ENCODE results near the gene FYTTD1. TPM values are rescaled to one million over a fixed set of nuclear protein-coding genes. Genes with fewer than 3 reads are reported as not detected.

Gene FYTTD1
- total RNA-seq, 1 experiment from 2014 or later: 75.2 TPM

DNA sequence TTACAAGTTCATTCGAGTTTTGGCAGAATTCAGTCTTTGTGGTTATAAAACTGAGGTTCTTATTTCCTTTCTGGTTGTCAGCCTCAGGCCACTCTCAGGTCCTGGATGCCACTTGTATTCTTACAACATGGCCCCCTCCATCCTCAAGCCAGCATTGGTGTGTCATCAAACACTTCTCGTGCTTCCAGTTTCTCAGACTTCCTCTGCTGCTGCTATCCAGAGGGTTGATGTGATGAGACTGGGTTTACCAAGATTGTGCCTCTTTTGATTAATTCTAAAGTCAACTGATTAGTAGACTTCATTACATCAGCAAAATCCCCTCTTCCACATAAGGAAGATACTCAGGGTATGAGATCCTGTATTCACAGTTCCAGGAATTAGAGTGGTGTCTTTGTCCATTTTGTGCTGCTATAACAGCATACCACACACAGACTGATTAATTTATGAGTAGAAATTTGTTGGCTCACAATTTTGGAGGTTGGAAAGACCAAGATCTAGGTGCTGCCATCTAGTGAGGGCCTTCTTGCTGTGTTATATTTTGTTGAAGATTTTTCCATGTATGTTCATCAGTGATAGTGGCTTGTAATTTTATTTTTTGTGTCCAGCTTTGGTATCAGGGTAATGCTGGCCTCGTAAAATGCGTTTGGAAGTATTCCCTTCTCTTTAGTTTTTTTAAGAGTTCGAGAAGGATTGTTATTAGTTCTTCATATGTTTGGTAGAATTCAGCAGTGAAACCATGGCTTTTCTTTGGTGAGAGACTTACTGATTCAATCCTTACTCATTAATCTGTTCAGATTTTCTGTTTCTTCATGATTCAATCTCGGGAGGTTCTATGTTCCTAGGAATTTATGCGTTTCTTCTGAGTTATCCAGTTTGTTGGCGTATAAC lies 52.5 kb downstream of the FYTTD1 start:
- DNase-seq: no peak
- no peak overlapping the region for H3K4me3 ChIP-seq
- H3K9me3 ChIP-seq: no peaks in the 10 kb centered on the region
- no peaks in the 10 kb centered on the region for H3K27me3 ChIP-seq
- H3K36me3 ChIP-seq: no peaks in the 10 kb centered on the region

DNA sequence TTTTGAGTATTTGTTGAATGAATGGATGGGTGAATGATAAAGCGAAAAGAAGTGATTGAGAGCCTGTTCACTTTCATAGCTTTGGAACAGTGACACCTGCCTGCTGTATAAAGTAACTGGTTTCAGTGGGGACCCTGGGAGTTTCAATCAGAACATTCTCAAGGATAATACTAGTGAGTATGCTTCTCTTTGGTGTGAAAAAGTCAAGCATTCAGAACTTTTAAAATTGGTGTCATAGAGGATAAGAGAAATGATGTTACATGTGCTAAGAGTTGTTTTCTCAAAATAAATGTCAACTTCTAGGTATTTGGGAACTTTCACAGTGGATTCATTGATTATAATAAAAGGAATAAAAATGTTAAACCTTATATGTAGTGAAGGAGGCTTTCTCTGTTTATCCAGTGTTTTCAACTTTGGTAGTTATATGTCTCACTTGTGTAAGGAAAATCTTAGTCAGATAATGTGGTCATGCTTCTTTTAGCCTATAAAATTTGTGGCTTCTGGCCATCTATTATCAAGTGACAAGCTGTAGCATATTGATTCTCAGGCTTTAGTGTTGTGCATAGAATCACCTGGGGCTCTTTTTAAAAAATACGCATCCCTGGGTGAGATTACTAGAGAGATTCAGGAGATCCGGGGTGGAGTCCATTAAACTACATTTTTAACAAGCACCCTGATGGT lies 53.2 kb downstream of the FYTTD1 start:
- H3K9me3 ChIP-seq: no peaks in the 10 kb centered on the region
- no peaks in the 10 kb centered on the region for H3K36me3 ChIP-seq
- no peak overlapping the region for H3K4me3 ChIP-seq
- no peaks in the 10 kb centered on the region for H3K27me3 ChIP-seq
- no peak for DNase-seq

DNA sequence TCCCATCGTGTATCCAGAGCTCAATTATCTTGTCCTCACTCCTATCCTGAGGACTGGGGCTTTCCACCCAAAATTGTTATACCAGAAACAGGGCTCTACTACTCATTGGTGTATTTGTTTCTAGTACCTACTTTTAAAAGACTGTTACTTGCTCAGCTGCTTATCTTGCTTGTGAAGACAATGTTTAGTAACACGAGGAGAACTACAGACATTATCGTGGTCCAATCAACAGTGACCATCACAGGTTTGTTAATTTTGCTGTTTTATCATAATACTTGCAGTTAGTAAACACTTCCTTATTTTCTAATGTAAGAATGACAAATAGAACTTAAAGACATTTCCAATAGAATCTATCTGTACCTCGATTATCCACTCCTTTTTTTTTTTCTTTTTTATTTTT lies 54.8 kb downstream of the FYTTD1 start:
- Histone ChIP-seq H3K36me3 (no peaks in the 10 kb centered on the region), H3K9me3 (no peaks in the 10 kb centered on the region), H3K4me3 (no peak overlapping the region), H3K27me3 (no peaks in the 10 kb centered on the region)
- DNase-seq: no peak

DNA sequence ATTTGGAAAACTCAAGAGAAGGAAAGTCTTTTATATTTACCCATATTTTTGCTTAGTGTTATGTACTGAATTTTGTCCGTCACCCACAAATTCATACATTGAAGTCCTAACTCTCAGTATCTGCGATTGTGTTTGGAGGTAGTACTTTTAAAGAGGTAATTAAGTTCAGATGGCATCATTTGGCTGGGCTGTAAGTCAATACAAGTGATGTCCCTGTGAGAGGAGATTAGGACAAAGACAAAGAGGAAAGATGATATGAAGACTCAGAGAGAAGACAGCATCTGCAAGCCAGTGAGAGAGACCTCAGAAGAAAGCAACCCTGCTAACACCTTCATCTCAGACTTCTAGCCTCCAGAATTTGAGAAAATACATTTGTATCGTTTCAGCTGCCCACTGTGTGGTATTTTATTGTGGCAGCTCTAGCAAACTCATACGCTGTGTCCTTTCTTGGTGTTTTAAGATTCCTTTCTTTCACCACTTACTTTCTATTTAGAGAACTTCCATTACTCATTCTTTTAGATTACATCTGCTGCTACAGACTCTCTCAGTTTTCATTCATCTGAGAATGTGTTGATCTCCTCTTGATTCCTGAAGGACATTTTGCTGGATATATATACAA lies 58.4 kb downstream of the FYTTD1 start:
- no peak overlapping the region for H3K4me3 ChIP-seq
- no peaks in the 10 kb centered on the region for H3K36me3 ChIP-seq
- no peaks in the 10 kb centered on the region for H3K9me3 ChIP-seq
- DNase-seq: no peak
- H3K27me3 ChIP-seq: no peaks in the 10 kb centered on the region

DNA sequence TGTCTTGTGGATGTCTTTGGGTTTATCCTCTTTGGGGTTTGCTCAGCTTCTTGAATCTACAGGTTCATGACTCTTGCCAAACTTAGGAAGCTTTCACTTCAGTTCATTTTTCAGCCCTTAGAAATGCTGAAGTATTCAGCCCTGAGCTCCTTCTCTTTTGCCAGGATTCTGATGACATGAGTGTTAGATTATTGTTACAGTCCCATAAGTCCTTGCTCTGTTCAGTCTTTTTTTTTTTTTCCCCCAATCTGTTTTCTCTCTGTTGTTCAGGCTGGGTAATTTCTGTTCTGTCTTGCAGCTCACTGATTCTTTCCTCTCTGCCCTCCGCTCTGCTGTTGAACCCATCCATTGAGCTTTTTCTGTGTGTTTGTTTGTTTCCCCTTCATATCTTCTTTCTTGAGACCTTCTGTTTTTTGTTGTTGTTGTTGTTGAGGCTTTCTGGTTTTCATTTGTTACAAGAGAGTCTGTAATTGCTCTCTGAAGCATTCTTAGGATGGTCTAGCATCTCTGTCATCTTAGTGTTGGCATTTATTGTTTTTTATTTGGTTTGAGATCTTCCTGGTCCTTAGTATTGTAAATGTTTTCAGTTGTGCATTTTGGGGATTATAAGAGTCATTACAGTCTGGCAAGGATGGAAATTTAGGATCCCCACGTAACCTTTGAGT lies 59.8 kb downstream of the FYTTD1 start:
- Histone ChIP-seq H3K4me3 (no peak overlapping the region), H3K9me3 (no peaks in the 10 kb centered on the region), H3K27me3 (no peaks in the 10 kb centered on the region), H3K36me3 (no peaks in the 10 kb centered on the region)
- DNase-seq: no peak

DNA sequence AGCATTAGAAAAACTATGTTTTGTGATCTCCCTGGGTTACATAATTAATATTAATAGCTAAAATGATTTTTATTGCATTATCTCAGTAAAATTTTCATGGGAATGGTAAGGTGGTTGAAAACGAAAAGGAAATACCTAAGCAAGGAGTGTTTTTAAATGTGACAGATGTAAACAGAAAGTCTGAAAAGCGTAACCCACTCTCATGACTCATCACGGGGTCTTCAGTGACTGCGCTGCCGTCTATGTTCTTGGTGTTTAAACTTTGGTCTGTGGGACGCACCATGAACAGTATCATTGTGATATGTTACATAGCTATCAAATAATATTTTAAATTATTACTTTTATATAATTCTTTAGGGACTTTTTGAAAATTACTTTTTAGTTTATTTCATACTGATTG lies 61.2 kb downstream of the FYTTD1 start:
- no peaks in the 10 kb centered on the region for H3K9me3 ChIP-seq
- no peaks in the 10 kb centered on the region for H3K27me3 ChIP-seq
- H3K36me3 ChIP-seq: no peaks in the 10 kb centered on the region
- DNase-seq: no peak
- no peak overlapping the region for H3K4me3 ChIP-seq

DNA sequence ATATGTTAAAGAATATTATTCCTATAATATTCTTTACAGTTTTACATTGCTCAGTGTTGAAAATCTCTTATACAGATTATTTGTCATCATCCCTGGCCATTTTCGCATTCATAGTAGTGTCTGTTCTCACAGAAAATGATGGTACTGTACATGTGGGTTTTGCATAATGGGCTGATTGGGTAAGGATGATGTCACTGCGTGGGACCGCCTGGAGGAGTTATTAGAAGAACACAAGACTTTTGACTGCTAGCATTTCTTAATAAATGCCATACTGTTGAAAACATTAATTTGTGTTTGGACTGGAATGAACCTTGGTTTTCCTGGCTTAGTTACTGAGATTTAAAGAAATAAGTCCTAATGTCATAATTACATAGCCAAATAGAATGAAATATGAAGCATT lies 61.7 kb downstream of the FYTTD1 start:
- no peaks in the 10 kb centered on the region for H3K27me3 ChIP-seq
- DNase-seq: peak; percentile 73
- H3K9me3 ChIP-seq: no peaks in the 10 kb centered on the region
- no peak overlapping the region for H3K4me3 ChIP-seq
- no peaks in the 10 kb centered on the region for H3K36me3 ChIP-seq

DNA sequence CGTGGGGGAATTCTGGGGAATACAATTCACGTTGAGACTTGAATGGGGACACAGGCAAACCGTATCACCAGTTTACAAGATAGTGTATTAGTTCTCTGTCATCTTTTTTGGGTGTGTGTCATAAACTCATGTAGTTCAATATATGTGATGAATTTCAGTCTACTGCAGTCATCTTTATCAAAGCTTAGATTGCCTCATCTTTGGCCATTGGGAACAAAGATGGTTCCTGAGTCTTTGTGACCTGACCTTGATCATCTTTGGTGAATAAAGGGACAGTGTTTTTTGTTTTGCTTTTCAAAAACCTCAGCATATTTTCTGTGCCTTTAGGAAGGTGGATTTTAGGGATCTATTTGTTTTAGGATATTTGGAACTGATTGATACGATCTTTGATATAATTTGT lies 64.7 kb downstream of the FYTTD1 start:
- Histone ChIP-seq H3K27me3 (no peaks in the 10 kb centered on the region), H3K36me3 (no peaks in the 10 kb centered on the region; the same call in 1 of the 2 replicates), H3K4me3 (no peak overlapping the region), H3K9me3 (no peaks in the 10 kb centered on the region)
- no peak for DNase-seq

DNA sequence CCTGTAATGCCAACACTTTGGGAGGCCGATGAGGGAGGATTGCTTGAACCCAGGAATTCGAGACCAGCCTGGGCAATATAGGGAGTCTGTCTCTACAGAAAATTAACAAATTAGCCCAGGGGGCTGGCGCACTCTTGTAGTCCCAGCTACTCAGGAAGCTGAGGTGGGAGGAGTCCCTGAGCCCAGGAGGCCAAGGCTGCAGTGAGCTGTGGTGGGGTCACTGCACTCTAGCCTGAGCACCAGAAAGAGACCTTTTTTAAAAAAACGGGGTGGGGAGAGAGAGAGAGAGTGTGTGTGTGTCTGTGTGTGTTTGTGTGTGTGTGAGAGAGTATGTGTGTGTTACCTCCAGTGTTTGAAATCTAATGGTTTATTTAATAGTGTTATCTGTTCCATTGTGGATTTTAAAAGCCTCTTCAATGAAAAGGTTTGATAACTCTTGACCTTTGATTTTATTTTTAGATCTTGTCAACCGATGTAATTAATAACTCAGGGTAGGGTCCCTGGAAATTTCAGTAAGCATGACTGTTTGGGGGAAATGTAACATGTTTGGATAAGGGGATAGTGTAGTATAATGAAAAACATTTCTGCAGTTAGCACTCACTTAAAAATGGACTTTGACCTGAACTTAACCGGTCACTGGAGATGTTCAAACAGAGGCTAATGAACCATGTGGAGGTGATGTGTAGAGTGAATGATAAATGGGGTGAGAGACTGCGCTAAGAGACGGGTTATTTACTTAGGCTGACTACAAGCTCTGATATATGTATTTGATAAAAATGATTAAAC lies 71.1 kb downstream of the FYTTD1 start:
- H3K9me3 ChIP-seq: no peaks in the 10 kb centered on the region
- no peak for DNase-seq
- no peaks in the 10 kb centered on the region for H3K27me3 ChIP-seq
- no peak overlapping the region for H3K4me3 ChIP-seq
- peaks cover 18% of the 10 kb centered on the region for H3K36me3 ChIP-seq

DNA sequence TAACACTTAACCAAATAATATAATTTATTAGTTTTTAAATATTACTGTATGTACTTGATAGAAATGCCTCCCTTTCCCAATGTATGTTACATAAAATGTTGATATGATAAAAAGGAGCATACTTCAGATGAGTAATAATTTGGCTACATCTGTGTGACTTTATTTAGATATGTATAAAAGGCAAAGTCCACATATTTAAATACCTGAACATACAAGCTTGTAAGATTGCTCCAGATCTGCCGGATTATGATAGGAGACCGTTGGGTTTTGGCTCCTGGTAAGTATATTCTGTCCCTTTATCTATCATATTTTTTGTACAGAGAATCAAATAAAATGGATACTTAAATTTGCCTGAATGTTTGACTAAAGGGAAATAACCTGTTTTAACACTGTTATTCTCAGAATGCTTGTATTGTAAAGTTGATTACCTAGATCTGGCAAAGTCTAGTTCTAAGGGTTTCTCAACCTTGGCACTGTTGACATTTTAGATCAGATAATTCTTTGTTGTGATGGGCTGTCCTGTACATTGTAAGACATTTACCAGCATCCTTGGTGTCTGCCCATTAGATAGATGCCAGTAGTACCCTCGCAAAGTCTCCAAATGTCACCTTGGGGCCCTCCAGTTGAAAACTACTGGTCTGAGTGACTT lies 79.8 kb downstream of the FYTTD1 start:
- Histone ChIP-seq H3K36me3 (peaks cover 50% of the 10 kb centered on the region), H3K27me3 (no peaks in the 10 kb centered on the region), H3K4me3 (no peak overlapping the region), H3K9me3 (no peaks in the 10 kb centered on the region)
- DNase-seq: no peak

DNA sequence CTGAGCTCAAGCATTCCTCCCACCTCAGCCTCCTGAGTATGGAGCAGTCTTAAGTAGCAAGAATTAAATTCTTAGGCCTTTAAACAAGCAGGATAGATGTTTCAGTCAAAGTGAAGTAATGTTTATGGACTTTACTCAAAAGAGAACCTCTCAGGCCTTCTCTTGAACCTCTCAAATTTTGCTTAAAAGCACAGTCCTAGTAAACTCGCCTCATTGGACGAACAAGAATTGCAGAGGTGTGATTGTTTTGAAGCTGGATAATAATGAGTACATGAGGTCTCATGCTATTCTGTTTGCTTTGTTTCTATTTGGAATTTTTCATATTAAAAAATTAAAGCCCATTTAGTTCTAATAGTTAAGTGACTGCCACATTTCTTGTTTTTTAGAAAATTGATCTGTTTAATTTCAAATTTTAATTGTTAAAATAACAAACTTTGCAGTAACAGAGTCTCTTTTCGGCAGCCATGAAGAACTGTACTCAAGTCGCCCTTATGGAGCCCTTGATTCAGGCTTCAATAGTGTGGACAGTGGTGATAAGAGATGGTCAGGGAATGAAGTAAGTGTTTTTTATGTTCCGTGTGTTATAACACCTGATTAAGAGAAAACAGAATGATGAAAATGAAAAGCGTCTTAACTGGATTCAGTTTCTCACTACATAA lies 80.8 kb downstream of the FYTTD1 start:
- no peaks in the 10 kb centered on the region for H3K27me3 ChIP-seq
- H3K4me3 ChIP-seq: no peak overlapping the region
- no peaks in the 10 kb centered on the region for H3K9me3 ChIP-seq
- no peak for DNase-seq
- peaks cover 54% of the 10 kb centered on the region for H3K36me3 ChIP-seq

DNA sequence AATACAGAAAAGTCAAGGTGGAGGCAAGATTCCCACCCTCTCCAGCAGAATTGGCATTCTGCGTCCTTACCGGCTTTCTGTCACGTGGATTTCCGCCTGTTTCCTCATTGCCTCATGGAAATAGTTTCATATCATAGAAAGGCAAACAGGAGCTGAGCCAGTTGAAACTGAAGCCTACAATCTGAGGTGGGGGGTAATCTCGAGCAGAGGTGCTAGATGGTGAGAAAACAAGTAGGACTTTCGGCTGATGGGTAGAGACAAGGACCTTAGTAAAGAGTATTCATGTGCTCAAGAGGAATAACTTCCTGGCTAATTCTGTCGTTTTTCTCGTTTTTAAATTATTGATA lies 81.3 kb downstream of the FYTTD1 start:
- Histone ChIP-seq H3K36me3 (peaks cover 59% of the 10 kb centered on the region), H3K27me3 (no peaks in the 10 kb centered on the region), H3K9me3 (no peaks in the 10 kb centered on the region), H3K4me3 (no peak overlapping the region)
- no peak for DNase-seq

DNA sequence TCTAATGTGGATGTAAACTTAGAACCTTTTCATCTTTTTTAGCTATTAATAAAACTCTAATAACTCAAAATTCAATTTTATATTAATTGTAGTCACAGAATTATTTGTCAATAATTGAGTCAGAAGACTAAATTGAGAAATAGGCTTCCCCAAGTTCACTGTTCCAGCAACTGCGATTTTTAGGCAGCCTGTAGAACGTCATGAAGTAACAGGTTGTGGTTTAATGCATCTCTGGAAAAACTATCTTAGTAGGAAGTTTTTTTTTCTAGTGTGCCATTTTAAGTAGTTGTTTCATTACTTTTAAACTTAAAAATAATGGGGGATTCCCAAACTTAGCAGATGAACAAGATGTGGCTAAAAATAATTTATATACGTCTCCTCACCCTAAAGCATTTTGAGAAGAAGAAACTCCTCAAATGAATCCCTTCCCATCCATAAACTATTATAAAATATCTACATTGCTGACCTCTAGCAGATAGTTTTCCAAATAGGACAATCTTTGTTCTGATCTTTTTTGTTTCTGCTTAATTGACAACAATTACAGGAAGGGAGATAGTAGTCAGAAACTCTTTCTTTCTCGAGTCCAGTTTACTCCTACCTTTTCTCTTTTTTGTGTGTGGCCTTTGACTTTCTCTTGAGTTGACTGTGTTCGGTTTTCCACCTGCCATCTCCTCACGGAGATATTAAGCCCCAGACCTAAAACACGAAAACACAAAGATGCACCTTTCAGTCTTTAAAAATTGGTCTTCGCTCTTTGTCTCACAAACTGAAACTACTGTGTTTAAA lies 84.4 kb downstream of the FYTTD1 start:
- H3K36me3 ChIP-seq: peaks cover 54% of the 10 kb centered on the region

DNA sequence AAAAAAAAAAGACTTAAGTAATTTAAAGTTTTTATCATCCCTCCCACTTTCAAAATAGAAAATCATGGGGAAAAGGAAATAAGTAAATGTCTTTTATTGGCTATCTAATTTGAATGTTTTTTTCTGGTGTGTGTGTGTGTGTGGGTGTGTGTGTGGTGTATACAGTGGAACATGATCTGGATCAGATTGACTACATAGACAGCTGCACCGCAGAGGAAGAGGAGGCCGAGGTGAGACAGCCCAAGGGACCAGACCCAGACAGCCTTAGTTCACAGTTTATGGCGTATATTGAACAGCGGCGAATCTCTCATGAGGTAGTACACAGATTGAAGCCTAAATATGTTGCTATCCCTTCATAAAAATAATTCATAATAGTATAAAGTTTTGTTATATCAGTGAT lies 85.8 kb downstream of the FYTTD1 start:
- no peak for DNase-seq
- Histone ChIP-seq H3K27me3 (no peaks in the 10 kb centered on the region), H3K4me3 (no peak overlapping the region), H3K9me3 (no peaks in the 10 kb centered on the region), H3K36me3 (peaks cover 53% of the 10 kb centered on the region)

More for the DNA sequence above, 84.4 kb downstream of the FYTTD1 start:
- Histone ChIP-seq H3K27me3 (no peaks in the 10 kb centered on the region), H3K9me3 (no peaks in the 10 kb centered on the region), H3K4me3 (no peak overlapping the region)
- DNase-seq: no peak

DNA sequence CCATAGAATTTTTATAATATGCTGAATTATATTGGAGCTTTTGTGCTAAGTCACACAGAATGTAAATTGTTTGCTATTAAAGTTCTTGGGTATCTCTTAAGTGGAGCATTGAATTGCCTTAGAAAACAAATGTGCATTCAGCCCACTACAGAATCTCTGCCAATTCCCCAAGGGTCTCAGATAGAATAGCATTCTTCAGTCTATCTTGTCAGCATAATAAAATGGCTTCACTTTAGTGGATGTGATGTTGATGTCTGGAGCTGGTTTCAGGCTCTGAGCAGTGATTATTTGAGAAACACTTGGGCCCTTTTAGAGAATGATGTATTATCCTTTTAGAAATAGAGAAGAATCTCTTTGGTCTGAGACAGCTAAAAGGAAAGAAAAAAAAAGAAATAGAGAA lies 86.6 kb downstream of the FYTTD1 start:
- Histone ChIP-seq H3K36me3 (peaks cover 53% of the 10 kb centered on the region), H3K9me3 (no peaks in the 10 kb centered on the region), H3K4me3 (no peak overlapping the region), H3K27me3 (no peaks in the 10 kb centered on the region)
- no peak for DNase-seq

All from MG63 (cell line).